Activated T-cell treated with anti-CD3 and anti-CD28 coated beads for 24 hours (primary cell): ENCODE measurements around the gene DMD.
A peak's percentile ranks its signal among the peaks of the same experiment; 100 is the strongest.

Source experiments
- DNase-seq: peaks from one replicate; pipeline ENCODE4 v3.0.0-alpha.2; 2020; ENCODE audit warnings: low read depth

DMD gene

DNA sequence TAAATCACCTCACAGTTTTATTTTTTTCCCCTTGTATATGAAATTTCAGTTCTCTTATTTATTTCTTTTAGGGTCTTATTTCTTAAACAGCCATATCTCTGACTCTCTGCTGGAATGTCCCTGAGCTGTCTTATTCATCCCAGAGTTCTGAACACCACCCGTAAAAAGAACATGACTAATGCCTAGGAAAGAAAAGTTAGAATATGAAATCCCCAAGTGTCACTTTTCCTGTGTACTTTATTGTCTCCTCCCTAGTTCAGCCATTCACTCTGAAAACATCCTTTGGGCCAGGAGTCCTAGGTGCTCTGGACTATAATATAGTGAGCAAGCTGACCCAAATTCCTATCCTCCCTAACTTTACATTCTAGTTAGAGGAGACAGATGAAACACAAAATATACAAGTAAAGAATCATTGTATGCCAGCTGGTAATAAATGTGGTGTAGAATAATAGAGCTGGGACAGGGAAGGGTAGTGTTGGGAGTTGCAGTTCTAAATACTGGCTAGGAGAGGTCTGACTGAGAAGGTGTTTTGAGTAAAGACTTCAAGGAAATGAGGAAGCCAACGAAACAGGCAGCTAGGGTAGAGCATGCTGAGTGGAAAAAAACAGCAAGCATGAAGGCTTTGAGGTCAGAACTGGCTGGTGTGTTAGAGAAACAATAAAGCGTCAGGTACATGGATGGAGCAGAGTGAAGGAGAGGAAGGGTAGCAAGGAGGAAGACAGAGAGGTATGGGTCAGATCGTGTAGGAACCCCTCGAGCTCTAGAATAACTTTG is 2098.9 kb downstream of the DMD start:
- no peak for DNase-seq

DNA sequence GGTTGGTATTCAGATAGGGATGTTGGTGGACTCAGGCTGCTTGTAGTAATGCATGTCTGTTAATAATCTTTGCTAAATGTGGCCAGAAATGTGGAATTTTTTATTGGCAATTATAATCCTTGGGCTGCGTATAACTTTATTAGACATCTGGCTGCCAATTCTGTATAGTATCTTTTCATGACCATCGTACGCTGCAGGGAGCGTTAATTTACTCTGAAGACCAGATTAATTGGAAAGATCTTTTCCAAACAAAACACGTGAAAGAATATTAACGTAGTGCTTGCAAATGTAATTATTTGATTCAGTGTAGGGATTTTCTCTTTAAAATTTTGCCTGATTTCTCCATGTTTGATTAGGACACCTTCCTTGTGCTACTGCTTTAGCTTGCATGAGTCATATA is 2100.7 kb downstream of the DMD start:
- DNase-seq = no peak

DNA sequence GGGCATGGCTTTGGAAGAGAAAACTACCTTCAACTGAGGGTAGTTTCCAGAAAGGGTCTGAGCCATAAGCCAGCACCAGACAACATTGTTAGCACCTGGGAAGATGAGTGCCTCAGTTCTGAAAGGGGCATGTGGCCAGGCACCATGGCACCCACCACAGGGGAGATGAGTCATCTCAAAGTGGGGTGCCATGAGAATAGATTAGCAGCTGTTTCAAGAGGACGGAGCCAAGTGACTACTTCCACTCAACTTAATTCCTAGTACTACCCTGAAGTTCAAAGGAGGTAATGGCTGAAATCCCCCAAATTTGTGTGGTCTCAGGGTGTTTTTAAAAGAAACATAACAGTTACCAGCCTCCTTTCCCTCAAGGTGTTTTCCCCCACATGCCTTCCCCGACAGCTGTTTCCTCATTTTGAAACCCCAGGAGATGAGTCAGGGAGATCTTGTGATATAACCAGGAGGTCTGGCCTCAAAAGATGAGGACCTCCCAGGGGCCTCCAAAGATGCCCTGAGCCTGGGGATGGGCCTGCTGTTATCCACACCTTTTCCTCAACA is 2111.7 kb downstream of the DMD start:
- peak; percentile 10 for DNase-seq

DNA sequence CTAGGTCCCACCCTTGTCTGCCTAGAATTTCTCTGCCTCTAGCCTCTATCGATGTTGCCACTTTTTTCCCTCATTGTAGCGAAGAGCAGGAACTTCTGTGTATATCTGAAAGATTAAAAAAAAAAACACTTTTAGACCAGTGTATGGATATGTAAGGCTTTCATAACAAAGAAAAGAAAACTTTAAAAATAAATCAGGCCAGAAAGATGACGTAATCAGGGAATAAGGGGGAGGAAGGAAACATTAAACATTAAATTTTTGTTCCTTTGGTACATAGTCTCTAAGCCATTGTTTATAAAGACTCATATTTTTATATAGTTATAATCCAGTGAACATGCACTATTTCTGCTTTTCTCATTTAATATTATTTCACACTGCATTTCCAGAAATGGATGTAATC is 2113.3 kb downstream of the DMD start:
- no peak for DNase-seq

DNA sequence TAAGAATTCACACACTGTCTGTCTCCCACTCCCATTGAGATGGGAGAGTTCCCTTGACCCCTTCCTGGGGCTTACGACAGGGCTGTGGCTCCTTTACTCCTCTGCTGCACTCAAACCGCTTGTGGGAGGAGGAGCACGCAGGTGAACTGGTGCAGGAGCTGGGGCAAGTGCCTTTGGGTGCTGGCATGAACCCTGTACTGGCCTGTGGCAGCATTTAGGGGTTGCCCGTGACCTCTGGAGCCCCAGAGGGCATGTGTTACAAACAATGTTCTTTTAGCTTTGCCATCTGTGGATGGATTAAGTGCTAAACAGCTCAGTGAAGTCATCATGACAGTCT is 2117.7 kb downstream of the DMD start:
- no peak for DNase-seq

DNA sequence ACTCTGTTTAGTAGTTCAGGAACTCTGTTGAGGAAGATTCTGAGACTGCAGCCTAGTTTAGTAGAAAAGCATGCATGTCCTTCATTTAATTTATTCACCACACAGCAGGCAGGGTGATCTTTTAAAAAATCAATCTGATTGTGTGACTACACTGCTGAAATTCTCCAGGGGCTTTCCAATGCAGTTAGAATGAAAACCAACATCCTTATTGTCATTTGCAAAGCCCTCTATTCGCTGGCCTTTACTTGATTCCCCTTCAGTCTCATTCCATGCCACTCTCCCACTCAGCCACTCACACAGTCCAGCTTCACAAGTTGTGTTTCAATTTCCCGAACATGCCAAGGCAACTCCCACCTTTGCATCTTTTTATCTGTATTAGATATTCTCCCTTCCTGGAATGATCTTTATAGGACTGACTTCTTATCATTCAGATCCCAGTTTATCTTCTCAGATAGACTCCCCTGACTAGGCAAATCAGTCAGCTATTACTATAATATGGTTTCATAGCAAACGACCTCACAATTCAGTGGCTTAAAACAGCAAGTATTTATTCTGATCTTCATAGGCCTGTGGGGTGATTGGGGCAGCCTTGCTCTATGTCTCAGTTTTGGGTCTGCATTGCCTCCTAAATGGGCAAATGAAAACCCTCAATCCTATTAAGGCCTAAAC is 2118.2 kb downstream of the DMD start:
- DNase-seq = no peak

DNA sequence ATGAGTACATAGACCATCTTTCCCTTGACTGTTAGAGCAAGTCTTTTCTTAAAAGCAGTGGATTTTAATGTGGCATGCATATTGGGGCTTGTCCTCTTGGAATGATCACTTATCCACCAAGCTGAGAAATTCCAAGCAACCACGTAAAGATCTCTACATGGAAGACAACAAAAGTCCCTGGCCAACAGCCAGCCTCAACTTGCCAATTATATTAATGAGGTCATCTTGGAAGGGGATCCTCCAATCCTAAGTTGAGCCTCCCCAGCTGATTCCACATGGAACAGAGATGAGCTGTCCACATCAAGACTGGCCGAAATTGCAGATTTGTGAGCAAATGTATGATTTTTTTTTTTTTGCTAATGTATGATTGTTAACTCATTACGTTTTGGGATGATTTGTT is 2118.9 kb downstream of the DMD start:
- no peak for DNase-seq

DNA sequence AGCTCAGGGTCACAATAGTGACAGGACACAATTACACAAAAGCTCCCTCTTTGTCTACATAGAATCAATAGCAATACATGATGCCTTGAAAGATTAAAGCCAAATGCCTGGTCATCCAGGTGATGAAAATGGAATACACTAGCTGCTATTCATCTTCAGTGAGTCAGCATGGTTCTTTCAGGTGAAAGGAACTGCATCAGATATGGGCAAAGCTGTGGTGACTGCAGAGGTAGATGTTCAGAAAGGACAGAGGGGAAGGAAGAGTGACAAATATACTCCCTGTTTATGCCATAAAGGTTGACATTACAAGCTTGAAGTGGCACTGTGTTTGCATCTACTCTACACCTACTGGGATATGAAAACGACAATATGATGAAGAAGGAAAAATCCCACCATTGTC is 2119.5 kb downstream of the DMD start:
- DNase-seq = no peak

DNA sequence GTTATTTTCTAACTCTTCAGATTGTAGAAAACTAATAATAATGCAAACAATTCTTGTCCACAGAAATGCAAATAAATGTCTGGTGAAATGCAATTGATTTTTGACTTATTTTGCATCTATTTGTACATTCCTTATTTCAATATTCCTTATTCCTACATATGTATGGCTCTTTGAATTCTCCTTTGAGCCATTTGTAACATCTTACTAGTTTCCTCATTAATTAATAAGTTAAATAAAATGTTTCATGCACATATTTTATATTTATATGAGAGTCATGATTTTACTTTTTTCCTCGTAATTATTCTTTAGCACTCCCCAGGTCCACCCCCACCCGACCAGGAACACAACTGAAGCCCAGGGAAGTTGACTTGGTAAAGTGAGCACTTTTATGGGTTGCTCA is 2136.8 kb downstream of the DMD start:
- no peak for DNase-seq

DNA sequence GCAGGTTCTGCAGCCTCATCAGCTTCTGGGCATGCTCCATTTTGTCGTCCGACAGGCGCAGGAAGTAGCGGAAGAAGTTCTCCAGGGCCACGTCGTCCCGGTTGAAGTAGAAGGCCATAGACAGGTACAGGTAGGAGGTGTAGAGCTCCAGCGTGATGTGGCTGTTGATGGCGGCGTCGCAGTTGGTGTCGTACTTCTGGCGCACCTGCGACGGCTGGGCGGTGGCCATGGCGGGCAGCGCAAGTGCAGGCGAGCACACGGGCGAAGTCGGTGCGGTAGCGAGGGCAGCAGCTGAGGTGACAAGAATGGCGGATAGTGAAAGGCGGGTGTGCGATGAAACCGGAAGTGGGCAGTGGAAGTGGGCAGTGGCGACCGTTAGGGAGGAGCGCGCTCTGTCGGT is 2139.6 kb downstream of the DMD start, which contains the start of gene FTHL17:
Gene FTHL17 (minus strand): TSS at position 317 of the 400 bp plus-strand sequence. CDS start 88 bp downstream, at position 229.
- no peak for DNase-seq

DNA sequence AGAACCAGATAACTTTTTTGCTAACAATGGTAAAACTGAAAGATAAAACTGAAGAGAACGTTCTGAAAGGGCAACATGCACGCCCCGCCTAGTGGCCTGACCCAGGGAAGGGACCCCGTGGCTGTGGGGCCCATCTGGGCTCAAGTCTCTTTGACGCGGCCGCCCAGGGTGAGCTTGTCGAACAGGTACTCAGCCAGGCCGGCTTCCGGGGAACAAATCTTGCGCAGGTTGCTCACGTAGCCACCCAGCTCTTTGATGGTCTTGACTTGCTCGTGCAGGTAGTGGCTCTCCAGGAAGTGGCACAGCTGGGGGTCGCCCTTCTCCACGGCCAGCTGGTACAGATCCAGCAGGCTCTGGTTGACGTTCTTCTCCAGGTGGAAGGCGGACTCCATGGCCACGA is 2140.1 kb downstream of the DMD start:
- DNase-seq = no peak

DNA sequence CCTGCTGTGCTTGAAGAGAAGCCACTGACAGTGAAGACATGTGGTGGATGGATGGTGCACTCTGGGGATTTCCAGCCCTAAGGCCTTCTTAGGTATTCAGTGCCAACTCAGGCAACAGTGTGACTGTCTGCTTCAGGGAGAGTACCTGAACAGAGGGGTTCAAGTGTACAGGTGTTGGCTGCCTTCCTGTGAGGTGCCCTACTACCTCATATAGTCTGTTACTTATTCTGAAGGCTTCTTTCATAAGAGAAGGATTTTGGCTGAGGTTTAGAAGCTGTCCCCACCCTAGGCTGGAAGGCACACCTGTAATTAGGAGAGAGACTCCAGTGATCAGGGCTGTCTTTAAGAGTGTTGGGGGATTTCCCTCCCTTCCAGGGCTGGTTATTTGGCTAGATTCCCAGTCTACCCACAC is 2141.3 kb downstream of the DMD start:
- DNase-seq = no peak
